Tibial artery (tissue), 4 donors: ENCODE data around the gene HMCN2.
A peak's percentile ranks its signal among the peaks of the same experiment; 100 is the strongest.

Experiments used
- DNase-seq, 2 donors: peaks; one replicate each; pipeline ENCODE4 v3.0.0-alpha.2; 2019
- H3K27ac ChIP-seq, 2 donors: fragments of 200-600 bp; sonication (generic) in 1 of 2; 1 replicate in 1 of 2; 2 replicates in 1 of 2; pipeline ENCODE4 v1.5.1; 2018 to 2019; ENCODE audit warnings: mild to moderate bottlenecking in 1 of 2
- H3K27me3 ChIP-seq, 2 donors: fragments of 200-600 bp; sonication (generic) in 1 of 2; one replicate each; pipeline versions ENCODE4 v1.5.1 to v1.6.0; 2016 to 2019
- H3K36me3 ChIP-seq, 3 donors: fragments of 200-600 bp; sonication (generic) in 2 of 3; one replicate each; pipeline ENCODE4 v1.5.1; 2016 to 2019; ENCODE audit warnings: mild to moderate bottlenecking in 2 of 3
- H3K4me1 ChIP-seq, 4 donors: fragments of 200-600 bp; sonication (generic) in 2 of 4; 1 replicate in 3 of 4; 2 replicates in 1 of 4; pipeline ENCODE4 v1.5.1; 2016 to 2019
- H3K4me3 ChIP-seq, 2 donors: fragments of 200-600 bp; sonication (generic) in 1 of 2; 1 replicate in 1 of 2; 2 replicates in 1 of 2; pipeline ENCODE4 v1.5.1; 2018 to 2019; ENCODE audit warnings: mild to moderate bottlenecking in 2 of 2
- H3K9me3 ChIP-seq, 3 donors: fragments of 200-600 bp; sonication (generic) in 1 of 3; one replicate each; pipeline ENCODE4 v1.5.1; 2016 to 2019
- intact Hi-C: fragments of 100-400 bp; cut with DNase I; formaldehyde crosslinking; loops from one replicate; pipeline ENCODE4 v1.15.0; 2023; ENCODE audit warnings: low total_unique reads
- TF ChIP-seq, protein P1 (sequence below), 2 experiments: fragments of 200-600 bp in 1 of 2; fragments of 450-650 bp in 1 of 2; IDR thresholded peaks; one replicate each; pipeline ENCODE4 v1.5.1; 2017 to 2019; ENCODE audit warnings: antibody characterized with exemption in 2 of 2, mild to moderate bottlenecking in 1 of 2, moderate library complexity in 1 of 2

HMCN2 gene

DNA sequence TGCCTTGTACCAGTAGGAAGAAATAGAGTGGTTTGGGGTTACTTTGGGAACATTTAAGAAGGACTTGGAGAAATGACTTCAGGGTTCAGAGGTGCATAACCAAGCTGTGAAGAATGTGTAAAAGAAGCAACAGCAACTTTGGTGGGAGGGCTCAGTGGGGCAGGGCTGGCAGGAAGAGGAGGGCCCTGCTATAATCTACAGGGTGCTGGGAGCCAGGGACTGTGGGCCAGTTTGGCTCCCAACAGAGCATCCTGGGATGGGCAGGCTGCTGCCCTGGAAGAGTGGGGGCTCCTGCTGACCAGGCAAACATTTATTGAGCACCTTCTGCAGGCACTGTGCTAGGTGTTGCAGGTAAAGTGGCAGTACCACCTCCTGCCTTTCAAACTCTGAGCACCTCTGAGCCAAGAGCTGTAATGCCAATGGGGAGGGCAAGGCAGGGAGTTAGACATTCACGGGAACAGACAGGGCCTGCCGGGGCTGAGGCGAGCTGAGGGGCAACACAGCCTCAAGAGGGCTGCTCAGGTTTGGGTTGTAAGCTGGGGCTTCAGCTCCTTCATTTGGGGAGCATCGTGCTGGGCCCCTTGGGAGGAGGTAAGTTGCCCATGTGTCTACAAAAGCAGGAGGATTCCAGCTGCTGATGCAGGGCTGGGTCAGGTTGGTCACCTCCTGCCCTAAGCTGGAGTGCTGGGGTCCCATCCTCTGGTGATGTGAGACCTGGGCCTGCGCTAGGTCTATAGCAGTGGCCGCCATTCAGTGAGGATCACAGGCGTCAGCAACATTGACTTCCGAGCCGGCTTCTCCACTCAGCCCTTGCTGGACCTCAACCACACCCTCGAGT is 30.6 kb downstream of the HMCN2 start:
- H3K4me1 ChIP-seq: peaks cover 0 to 19% (median 4%) of the 10 kb centered on the region in 4 donors
- H3K9me3 ChIP-seq: no peaks in the 10 kb centered on the region
- H3K27ac ChIP-seq: no peak overlapping the region
- no peak overlapping the region for H3K4me3 ChIP-seq
- DNase-seq: no peak
- H3K27me3 ChIP-seq: peaks cover 0 to 26% of the 10 kb centered on the region in 2 donors
- intact Hi-C loops: no loop called here
- TF ChIP-seq, protein P1, sequence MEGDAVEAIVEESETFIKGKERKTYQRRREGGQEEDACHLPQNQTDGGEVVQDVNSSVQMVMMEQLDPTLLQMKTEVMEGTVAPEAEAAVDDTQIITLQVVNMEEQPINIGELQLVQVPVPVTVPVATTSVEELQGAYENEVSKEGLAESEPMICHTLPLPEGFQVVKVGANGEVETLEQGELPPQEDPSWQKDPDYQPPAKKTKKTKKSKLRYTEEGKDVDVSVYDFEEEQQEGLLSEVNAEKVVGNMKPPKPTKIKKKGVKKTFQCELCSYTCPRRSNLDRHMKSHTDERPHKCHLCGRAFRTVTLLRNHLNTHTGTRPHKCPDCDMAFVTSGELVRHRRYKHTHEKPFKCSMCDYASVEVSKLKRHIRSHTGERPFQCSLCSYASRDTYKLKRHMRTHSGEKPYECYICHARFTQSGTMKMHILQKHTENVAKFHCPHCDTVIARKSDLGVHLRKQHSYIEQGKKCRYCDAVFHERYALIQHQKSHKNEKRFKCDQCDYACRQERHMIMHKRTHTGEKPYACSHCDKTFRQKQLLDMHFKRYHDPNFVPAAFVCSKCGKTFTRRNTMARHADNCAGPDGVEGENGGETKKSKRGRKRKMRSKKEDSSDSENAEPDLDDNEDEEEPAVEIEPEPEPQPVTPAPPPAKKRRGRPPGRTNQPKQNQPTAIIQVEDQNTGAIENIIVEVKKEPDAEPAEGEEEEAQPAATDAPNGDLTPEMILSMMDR (IDR thresholded peaks at IDR 0.05): no peak
- no peaks in the 10 kb centered on the region for H3K36me3 ChIP-seq

DNA sequence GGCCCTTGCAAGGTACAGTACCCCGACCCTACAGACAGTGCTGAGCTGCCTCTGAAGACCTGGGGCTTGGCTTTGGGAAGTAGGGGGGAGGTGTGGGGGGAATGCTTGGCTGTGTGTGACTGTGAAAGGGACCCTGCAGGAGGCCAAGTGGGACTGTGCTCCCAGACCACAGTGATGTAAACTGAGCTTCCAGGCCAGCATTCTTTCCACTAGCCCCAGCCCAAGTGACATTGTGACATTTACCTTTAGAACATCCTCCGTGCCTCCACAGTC is 31.2 kb downstream of the HMCN2 start:
- Histone ChIP-seq H3K4me3 (no peak overlapping the region), H3K9me3 (no peaks in the 10 kb centered on the region), H3K4me1 (peaks cover 0 to 23% (median 6%) of the 10 kb centered on the region in 4 donors), H3K27ac (no peak overlapping the region), H3K27me3 (peaks cover 0 to 26% of the 10 kb centered on the region in 2 donors), H3K36me3 (no peaks in the 10 kb centered on the region)
- TF ChIP-seq, protein P1 (IDR thresholded peaks at IDR 0.05): no peak
- DNase-seq: no peak
- intact Hi-C loops: no loop called here

DNA sequence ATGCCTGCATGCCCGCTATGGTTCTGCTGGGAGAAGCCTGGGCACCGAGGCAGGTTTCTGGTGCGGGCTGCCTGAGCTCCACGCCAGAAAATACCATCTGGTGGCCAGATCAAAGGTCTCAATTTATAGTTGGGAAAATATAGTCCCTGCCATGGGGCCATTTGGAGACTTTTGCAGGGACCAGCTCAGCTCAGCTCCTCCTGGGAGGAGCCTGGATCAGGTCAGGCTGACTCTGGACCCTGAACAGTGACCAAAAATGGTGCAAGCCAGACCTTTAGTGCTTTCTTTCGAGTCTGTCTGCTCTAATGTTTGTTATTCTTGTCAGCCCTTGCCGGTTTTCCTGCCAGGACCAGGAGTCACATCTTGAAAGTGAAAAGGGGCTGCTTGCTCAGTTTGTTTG is 31.8 kb downstream of the HMCN2 start:
- Histone ChIP-seq H3K9me3 (no peaks in the 10 kb centered on the region), H3K36me3 (no peaks in the 10 kb centered on the region), H3K4me1 (peaks cover 0 to 23% (median 7%) of the 10 kb centered on the region in 4 donors), H3K27ac (no peak overlapping the region), H3K27me3 (peaks cover 0 to 28% of the 10 kb centered on the region in 2 donors), H3K4me3 (no peak overlapping the region)
- TF ChIP-seq, protein P1 (IDR thresholded peaks at IDR 0.05): no peak
- intact Hi-C loops: no loop called here
- DNase-seq: peak in 1 of 2 donors; percentile 77

DNA sequence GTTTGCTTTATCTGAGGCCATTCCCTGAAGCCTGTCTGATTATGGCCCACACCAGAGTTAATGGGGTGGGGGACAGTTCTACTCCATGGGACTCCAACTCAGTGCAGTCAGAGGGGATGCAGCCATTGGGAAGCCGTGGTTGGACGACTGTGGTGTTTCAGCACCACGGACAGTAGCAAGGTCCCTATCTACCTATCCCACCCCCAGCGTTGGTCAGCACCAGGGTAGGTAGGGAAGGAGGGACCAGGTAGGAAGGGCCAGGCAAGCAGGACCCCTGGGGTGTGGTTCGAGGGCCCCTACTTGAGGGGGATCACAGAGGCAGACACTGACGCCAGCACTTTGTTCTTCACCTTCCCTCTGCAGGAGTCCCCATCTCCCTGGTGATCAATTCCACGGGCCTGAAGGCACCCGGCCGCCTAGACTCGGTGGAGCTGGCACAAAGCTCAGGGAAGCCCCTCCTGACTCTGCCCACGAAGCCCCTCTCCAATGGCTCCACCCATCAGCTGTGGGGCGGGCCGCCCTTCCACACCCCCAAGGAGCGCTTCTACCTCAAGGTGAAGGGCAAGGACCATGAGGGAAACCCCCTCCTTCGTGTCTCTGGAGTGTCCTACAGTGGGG is 33.2 kb downstream of the HMCN2 start:
- H3K4me3 ChIP-seq: no peak overlapping the region
- TF ChIP-seq, protein P1 (IDR thresholded peaks at IDR 0.05): no peak
- H3K36me3 ChIP-seq: no peaks in the 10 kb centered on the region
- DNase-seq: no peak
- H3K27me3 ChIP-seq: peaks cover 0 to 32% of the 10 kb centered on the region in 2 donors
- no peak overlapping the region for H3K27ac ChIP-seq
- H3K4me1 ChIP-seq: peaks cover 0 to 23% (median 7%) of the 10 kb centered on the region in 4 donors
- intact Hi-C loops: no loop called here
- no peaks in the 10 kb centered on the region for H3K9me3 ChIP-seq

DNA sequence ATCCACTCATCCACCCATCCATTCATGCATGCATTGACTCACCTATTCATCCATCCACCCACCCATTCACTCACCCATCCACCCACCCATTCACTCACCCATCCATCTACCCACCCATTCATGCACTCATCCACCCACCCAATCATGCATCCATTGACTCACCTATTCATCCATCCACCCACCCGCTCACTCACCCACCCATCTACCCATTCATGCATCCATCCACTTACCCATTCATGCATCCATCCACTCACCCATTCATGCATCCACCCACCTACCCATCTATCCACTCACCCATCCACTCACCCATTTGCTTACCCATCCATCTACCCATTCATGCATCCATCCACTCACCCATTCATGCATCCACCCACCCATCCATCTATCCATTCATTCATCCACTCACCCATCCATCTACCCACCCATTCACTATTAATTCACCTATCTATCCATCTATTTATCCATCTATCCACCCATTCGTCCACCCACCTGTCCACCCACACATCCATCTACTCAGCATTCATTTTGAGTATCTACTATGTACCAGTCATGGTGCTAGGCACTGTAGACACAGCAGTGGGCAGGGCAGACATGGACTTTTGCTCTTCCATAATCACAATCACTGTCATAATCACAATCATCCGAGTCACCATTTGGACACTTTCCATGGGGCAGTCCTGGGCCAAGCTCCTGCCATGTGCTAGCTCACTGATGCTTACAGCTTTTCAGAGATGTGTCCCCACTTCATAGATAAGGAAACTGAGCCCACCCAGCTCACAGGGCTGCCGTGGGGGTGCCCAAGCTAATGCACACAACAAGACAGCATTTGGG is 34.4 kb downstream of the HMCN2 start:
- no peak for DNase-seq
- H3K36me3 ChIP-seq: no peaks in the 10 kb centered on the region
- peaks cover 0 to 28% of the 10 kb centered on the region in 2 donors for H3K27me3 ChIP-seq
- intact Hi-C loops: no loop called here
- peaks cover 0 to 28% (median 10%) of the 10 kb centered on the region in 4 donors for H3K4me1 ChIP-seq
- TF ChIP-seq, protein P1 (IDR thresholded peaks at IDR 0.05): no peak
- peak overlapping the region in 1 of 2 donors; percentile 12 for H3K27ac ChIP-seq
- no peaks in the 10 kb centered on the region for H3K9me3 ChIP-seq
- H3K4me3 ChIP-seq: no peak overlapping the region
